HepG2 (cell line): ENCODE data around the gene RPS2. TPM values are rescaled to one million over a fixed set of nuclear protein-coding genes. Genes with fewer than 3 reads are reported as not detected.

Experiments
- ATAC-seq: fragments of 200-7000 bp; cut with Tn5 transposase; 3 replicates; pipeline ENCODE4 v1.9.1; 2020; ENCODE audit warnings: mild to moderate bottlenecking, moderate library complexity
- BruUV-seq: library from RNA; stranded (reverse); fragments of 400-500 nt; replicated peaks from 2 replicates; lab custom pipeline; 2021; lab: Mats Ljungman, UMichigan
- CTCF ChIA-PET: fragments of 300-600 bp; formaldehyde crosslinking; extraction: SDS; loops from one replicate; lab custom pipeline; 2021; ENCODE audit warnings: low total read pairs, inconsistent platforms, low intra/inter-chr PET ratio; lab: Yijun Ruan, JAX
- POLR2A ChIA-PET: fragments of 350-600 bp; sonication (Branson Sonifier 250); formaldehyde crosslinking; loops from one replicate; lab custom pipeline; 2020; ENCODE audit warnings: antibody characterized with exemption, inconsistent platforms; lab: Yijun Ruan, JAX
- DNase-seq: peaks from one replicate; pipeline ENCODE4 v3.0.0-alpha.2; 2015; ENCODE audit warnings: low spot score
- FAIRE-seq: peaks from 3 replicates; lab custom pipeline; 2011; peaks lifted over from hg19 to GRCh38; lab: Jason Lieb, UNC
- H2AFZ ChIP-seq: one replicate; pipeline ENCODE4 v1.6.1; 2011; ENCODE audit warnings: low read length, inconsistent platforms
- H3K27ac ChIP-seq: fragments of 300-600 bp; 3 replicates; pipeline ENCODE4 v1.8.0; 2011; ENCODE audit warnings: mixed run types, mild to moderate bottlenecking, mixed read lengths, low read length, inconsistent platforms; ENCODE audit not compliant: insufficient read depth; ENCODE audit errors: extremely low read length
- H3K27me3 ChIP-seq, 2 experiments: fragments of 200-600 bp in 1 of 2; 2 replicates in 1 of 2; 3 replicates in 1 of 2; pipeline versions ENCODE4 v1.6.0 to v1.8.0; 2011; ENCODE audit warnings: low read length in 2 of 2, mild to moderate bottlenecking in 2 of 2, moderate library complexity in 2 of 2, inconsistent platforms in 1 of 2; ENCODE audit not compliant: insufficient read depth in 2 of 2, control insufficient read depth in 1 of 2
- H3K36me3 ChIP-seq, 2 experiments: fragments of 200-600 bp in 1 of 2; replicated peaks in 1 of 2; 2 replicates in 1 of 2; 3 replicates in 1 of 2; pipeline versions ENCODE4 v1.5.1 to v1.8.0; 2011; ENCODE audit warnings: low read length in 2 of 2, inconsistent platforms in 1 of 2; ENCODE audit not compliant: insufficient read depth in 2 of 2, control insufficient read depth in 1 of 2
- H3K4me1 ChIP-seq: 2 replicates; pipeline ENCODE4 v1.5.1; 2012; ENCODE audit warnings: low read length, inconsistent platforms; ENCODE audit not compliant: insufficient read depth
- H3K4me2 ChIP-seq: 2 replicates; pipeline ENCODE4 v1.6.0; 2011; ENCODE audit warnings: low read depth, low read length, inconsistent platforms
- H3K4me3 ChIP-seq, 3 experiments: fragments of 200-600 bp in 1 of 3; sonication (generic), shearing (Covaris generic) in 1 of 3; replicated peaks in 1 of 3; 2 replicates each; pipeline ENCODE4 v1.5.1; 2011 to 2016; ENCODE audit warnings: low read length in 3 of 3, inconsistent platforms in 2 of 3, low read depth in 2 of 3, mild to moderate bottlenecking in 2 of 3, control low read depth in 1 of 3, mixed read lengths in 1 of 3; ENCODE audit not compliant: insufficient read depth in 1 of 3
- H3K79me2 ChIP-seq: one replicate; pipeline ENCODE4 v1.6.1; 2011; ENCODE audit warnings: low read length, inconsistent platforms; ENCODE audit not compliant: insufficient read depth
- H3K9ac ChIP-seq: 2 replicates; pipeline ENCODE4 v1.6.0; 2011; ENCODE audit warnings: mild to moderate bottlenecking, low read depth, low read length, inconsistent platforms; ENCODE audit not compliant: insufficient read depth
- H3K9me3 ChIP-seq: 2 replicates; pipeline ENCODE4 v1.5.1; 2012; ENCODE audit warnings: mild to moderate bottlenecking, low read length
- H4K20me1 ChIP-seq: 2 replicates; pipeline ENCODE4 v1.6.0; 2011; ENCODE audit warnings: inconsistent platforms, mild to moderate bottlenecking, low read length, moderate library complexity; ENCODE audit not compliant: insufficient read depth
- AGO2 ChIP-seq: fragments of 200-400 bp; formaldehyde crosslinking; optimal IDR thresholded peaks from 2 replicates; pipeline ENCODE3; 2017; ENCODE audit warnings: mild to moderate bottlenecking, low read depth, low read length, moderate library complexity
- HNF1A ChIP-seq, 2 experiments: sonication (generic) in 1 of 2; formaldehyde crosslinking in 1 of 2; IDR thresholded peaks; 2 replicates each; pipeline versions ENCODE4 v1.4.0 to v1.6.1; 2016 to 2020; ENCODE audit warnings: borderline replicate concordance in 1 of 2, low read depth in 1 of 2, mild to moderate bottlenecking in 1 of 2, missing genetic modification reagents in 1 of 2
- SALL1 ChIP-seq: sonication (generic); formaldehyde crosslinking; IDR thresholded peaks from 2 replicates; pipeline ENCODE4 v1.8.0; 2022; ENCODE audit warnings: mild to moderate bottlenecking, missing genetic modification reagents
- TCF7L2 ChIP-seq: IDR thresholded peaks from 2 replicates; pipeline ENCODE4 v1.6.1; 2011; ENCODE audit warnings: mild to moderate bottlenecking, low read depth, low read length, moderate library complexity
- ZNF441 ChIP-seq: sonication (generic); formaldehyde crosslinking; IDR thresholded peaks from 2 replicates; pipeline ENCODE4 v1.7.0; 2021; ENCODE audit warnings: missing genetic modification reagents, borderline replicate concordance
- ZNF776 ChIP-seq: sonication (generic); formaldehyde crosslinking; IDR thresholded peaks from 2 replicates; pipeline ENCODE4 v1.4.0; 2020; ENCODE audit warnings: mild to moderate bottlenecking, missing genetic modification reagents
- ZNF781 ChIP-seq: sonication (generic); formaldehyde crosslinking; IDR thresholded peaks from 2 replicates; pipeline ENCODE4 v1.5.1; 2020; ENCODE audit warnings: borderline replicate concordance, mild to moderate bottlenecking, missing genetic modification reagents; ENCODE audit errors: not compliant biosample characterization
- WGBS: methylation state at CpG from one replicate; pipeline ENCODE4 v1.1.6; 2017; ENCODE audit warnings: low lambda C conversion rate; 5-methylcytosine and 5-hydroxymethylcytosine counted together
- in situ Hi-C: cut with HindIII; loops from 2 replicates; pipeline ENCODE4 v1.10.0; 2017; ENCODE audit warnings: low pct_unique_long_range_greater_than_20kb; ENCODE audit not compliant: extremely low pct_ligation_motif_present
- intact Hi-C: fragments of 100-400 bp; cut with micrococcal nuclease; formaldehyde crosslinking; loops from one replicate; pipeline ENCODE4 v1.10.0; 2022; ENCODE audit not compliant: unreplicated experiment
- polyA plus RNA-seq, 8 experiments: library from polyadenylated mRNA; depleted of rRNA in 3 of 8; stranded (reverse) in 7 of 8; unstranded in 1 of 8; fragments of >200 nt; fragmentation: Illumina TruSeq in 4 of 8; extraction: Trizol in 4 of 8; gene quantifications; 2 replicates each; pipeline versions ENCODE4 v1.2.1 to v1.2.3, GENCODE V29; 2011 to 2016; ENCODE audit warnings: low read depth in 4 of 8, missing spikeins in 1 of 8, mixed read lengths in 1 of 8; ENCODE audit not compliant: insufficient read depth in 1 of 8
- total RNA-seq, 5 experiments: library from RNA; depleted of rRNA; stranded (reverse); fragments of >200 nt; fragmentation: Illumina TruSeq; extraction: Trizol; gene quantifications; 2 replicates each; pipeline ENCODE4 v1.2.3, GENCODE V29; 2016; ENCODE audit warnings: low read depth in 1 of 5
- TF ChIP-seq, protein P1 (sequence below): sonication (generic); formaldehyde crosslinking; IDR thresholded peaks from 2 replicates; pipeline ENCODE4 v1.9.0; 2021; ENCODE audit warnings: missing genetic modification reagents, borderline replicate concordance
- TF ChIP-seq, protein P2 (sequence below): sonication (generic); formaldehyde crosslinking; IDR thresholded peaks from 2 replicates; pipeline ENCODE4 v1.5.0; 2020; ENCODE audit warnings: missing genetic modification reagents, mild to moderate bottlenecking, borderline replicate concordance
- TF ChIP-seq, protein P3 (sequence below): IDR thresholded peaks from 2 replicates; pipeline ENCODE4 v1.6.1; 2016; ENCODE audit warnings: missing compliant biosample characterization, missing genetic modification reagents, borderline replicate concordance

RPS2 gene
- total and polyA plus RNA-seq, 2 of the 13 experiments (the other 11 are each of a cell fraction or from before 2014, with no cell fraction given), result 1,908 to 4,514 TPM

DNA sequence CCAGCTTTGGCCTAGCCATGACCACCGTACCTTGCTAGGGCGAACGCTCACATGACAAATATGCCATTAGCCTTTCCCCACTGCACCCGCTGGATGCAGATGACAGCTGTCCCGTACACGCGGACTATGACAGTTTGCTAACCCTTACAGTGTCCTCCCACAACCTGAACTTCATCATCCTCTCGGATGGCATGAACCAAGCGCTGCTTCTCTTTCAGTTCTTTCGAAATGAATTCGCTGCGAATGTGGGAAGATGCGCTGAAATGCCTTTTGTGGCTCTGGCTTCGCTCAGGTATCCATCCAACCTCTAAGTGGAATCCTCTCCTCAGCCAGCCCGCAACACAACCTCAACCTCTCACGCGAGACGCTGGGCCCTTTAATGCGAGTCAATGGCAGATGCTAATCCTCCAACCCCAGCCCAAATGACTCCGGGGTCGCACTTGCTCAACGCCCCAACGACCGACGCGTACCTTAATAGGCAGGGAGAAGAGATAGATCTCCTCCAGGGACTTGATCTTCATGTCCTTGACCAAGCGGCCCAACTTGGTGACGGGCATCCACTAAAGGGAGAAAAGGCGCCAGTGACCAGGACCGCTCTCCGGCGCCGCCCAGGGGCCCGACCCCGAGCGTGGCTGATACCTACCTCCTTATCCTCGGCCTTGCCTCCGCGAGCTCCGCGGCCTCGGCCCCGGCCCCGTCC lies 670 bp downstream of the RPS2 start:
- WGBS, result 2% methylated on average over 29 of the region's 44 CpGs
- no peak for DNase-seq
- BruUV-seq, result no TSS peak
- peaks cover 46% of the 10 kb centered on the region for H3K4me1 ChIP-seq
- H3K4me3 ChIP-seq, result peak overlapping the region; percentile 84 to 94 (median 92)
- FAIRE-seq, result no peak
- in situ Hi-C loops, result no loop called here
- intact Hi-C loops, result no loop called here
- no peaks in the 10 kb centered on the region for H3K9me3 ChIP-seq
- peaks cover 43% of the 10 kb centered on the region for H3K79me2 ChIP-seq
- ChIA-PET CTCF (no interaction called here), POLR2A (interaction anchor here (0.5 to 7.4 kb wide), 48 partner anchors 8 to 288 kb away, joined by 3 to 139 read pairs (median 8); partner anchors contain the start of genes ECI1, EME2, FAHD1 and GFER)
- H4K20me1 ChIP-seq, result peaks cover 34% of the 10 kb centered on the region
- ATAC-seq, result no peak
- no peaks in the 10 kb centered on the region; a peak in 1 of 5 replicates for H3K27me3 ChIP-seq
- H3K9ac ChIP-seq, result peak overlapping the region; percentile 92
- H3K4me2 ChIP-seq, result peak overlapping the region; percentile 94
- H3K36me3 ChIP-seq, result peaks cover 3 to 19% of the 10 kb centered on the region in 2 experiments; a peak in 3 of 5 replicates
- peak overlapping the region; percentile 88 for H3K27ac ChIP-seq
- no peak overlapping the region for H2AFZ ChIP-seq
- TF ChIP-seq, protein P1, sequence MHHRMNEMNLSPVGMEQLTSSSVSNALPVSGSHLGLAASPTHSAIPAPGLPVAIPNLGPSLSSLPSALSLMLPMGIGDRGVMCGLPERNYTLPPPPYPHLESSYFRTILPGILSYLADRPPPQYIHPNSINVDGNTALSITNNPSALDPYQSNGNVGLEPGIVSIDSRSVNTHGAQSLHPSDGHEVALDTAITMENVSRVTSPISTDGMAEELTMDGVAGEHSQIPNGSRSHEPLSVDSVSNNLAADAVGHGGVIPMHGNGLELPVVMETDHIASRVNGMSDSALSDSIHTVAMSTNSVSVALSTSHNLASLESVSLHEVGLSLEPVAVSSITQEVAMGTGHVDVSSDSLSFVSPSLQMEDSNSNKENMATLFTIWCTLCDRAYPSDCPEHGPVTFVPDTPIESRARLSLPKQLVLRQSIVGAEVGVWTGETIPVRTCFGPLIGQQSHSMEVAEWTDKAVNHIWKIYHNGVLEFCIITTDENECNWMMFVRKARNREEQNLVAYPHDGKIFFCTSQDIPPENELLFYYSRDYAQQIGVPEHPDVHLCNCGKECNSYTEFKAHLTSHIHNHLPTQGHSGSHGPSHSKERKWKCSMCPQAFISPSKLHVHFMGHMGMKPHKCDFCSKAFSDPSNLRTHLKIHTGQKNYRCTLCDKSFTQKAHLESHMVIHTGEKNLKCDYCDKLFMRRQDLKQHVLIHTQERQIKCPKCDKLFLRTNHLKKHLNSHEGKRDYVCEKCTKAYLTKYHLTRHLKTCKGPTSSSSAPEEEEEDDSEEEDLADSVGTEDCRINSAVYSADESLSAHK (CRISPR knock-in tag), result no peak
- TF ChIP-seq, protein P2, sequence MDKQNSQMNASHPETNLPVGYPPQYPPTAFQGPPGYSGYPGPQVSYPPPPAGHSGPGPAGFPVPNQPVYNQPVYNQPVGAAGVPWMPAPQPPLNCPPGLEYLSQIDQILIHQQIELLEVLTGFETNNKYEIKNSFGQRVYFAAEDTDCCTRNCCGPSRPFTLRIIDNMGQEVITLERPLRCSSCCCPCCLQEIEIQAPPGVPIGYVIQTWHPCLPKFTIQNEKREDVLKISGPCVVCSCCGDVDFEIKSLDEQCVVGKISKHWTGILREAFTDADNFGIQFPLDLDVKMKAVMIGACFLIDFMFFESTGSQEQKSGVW (CRISPR knock-in tag), result 0 out of 2 replicates have a peak, but pooled peaks have one; percentile 2
- TF ChIP-seq ZNF441 (no peak), SALL1 (CRISPR knock-in tag) (no peak), AGO2 (peak; percentile 98), ZNF781 (CRISPR knock-in tag) (peak; percentile 68), ZNF776 (CRISPR knock-in tag) (no peak), TCF7L2 (no peak), HNF1A (IDR thresholded peaks at IDR 0.05; ENCODE audit: low read depth) (no peak), HNF1A (CRISPR knock-in tag; IDR thresholded peaks at IDR 0.05; ENCODE audit: borderline replicate concordance) (0 out of 2 replicates have a peak, but pooled peaks have one; percentile 22)
- TF ChIP-seq, protein P3, sequence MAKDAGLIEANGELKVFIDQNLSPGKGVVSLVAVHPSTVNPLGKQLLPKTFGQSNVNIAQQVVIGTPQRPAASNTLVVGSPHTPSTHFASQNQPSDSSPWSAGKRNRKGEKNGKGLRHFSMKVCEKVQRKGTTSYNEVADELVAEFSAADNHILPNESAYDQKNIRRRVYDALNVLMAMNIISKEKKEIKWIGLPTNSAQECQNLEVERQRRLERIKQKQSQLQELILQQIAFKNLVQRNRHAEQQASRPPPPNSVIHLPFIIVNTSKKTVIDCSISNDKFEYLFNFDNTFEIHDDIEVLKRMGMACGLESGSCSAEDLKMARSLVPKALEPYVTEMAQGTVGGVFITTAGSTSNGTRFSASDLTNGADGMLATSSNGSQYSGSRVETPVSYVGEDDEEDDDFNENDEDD (CRISPR knock-in tag), result no peak
